GM12875 (cell line): ENCODE results near the gene E2F4.

ENCODE experiments used
- H3K4me3 ChIP-seq: one replicate; pipeline ENCODE4 v1.5.1; 2011; ENCODE audit warnings: low read depth, low read length, control low read depth
- CTCF ChIP-seq: IDR thresholded peaks from 2 replicates; pipeline ENCODE4 v1.5.1; 2011; ENCODE audit warnings: low read depth, mild to moderate bottlenecking, control low read depth, inconsistent platforms, low read length, moderate library complexity, borderline replicate concordance; ENCODE audit not compliant: insufficient read depth

E2F4 gene

GRCh38 chr16:67248073-67248400 lies 56.1 kb downstream of the E2F4 start:
- H3K4me3 ChIP-seq: peak overlapping the region; percentile 55
- TF ChIP-seq CTCF: no peak
